ENCODE measurements around the gene FPGS.

- no peak for TF ChIP-seq CEBPB (IDR thresholded peaks at IDR 0.05; ENCODE audit: low read depth, low read length)
- TF ChIP-seq NFE2L2 (IDR thresholded peaks at IDR 0.05; ENCODE audit: low read depth, low read length), result no peak
- TF ChIP-seq CTCF (conservative IDR thresholded peaks at IDR 0.05; ENCODE audit: low read depth, low read length), result no peak
- TF ChIP-seq MAZ (IDR thresholded peaks at IDR 0.05; ENCODE audit: borderline replicate concordance, low read depth, low read length), result no peak
- no peak for TF ChIP-seq RCOR1 (IDR thresholded peaks at IDR 0.05; ENCODE audit: insufficient replicate concordance, low read length)
- 0 out of 2 replicates have a peak, but pooled peaks have one; percentile 17 for TF ChIP-seq POLR2A (IDR thresholded peaks at IDR 0.05; ENCODE audit: low read depth, low read length)
- no peak for TF ChIP-seq MXI1 (IDR thresholded peaks at IDR 0.05; ENCODE audit: borderline replicate concordance, low read depth, low read length)
- no peak for TF ChIP-seq RAD21 (IDR thresholded peaks at IDR 0.05; ENCODE audit: low read length)
- TF ChIP-seq SMC3 (IDR thresholded peaks at IDR 0.05; ENCODE audit: low read depth, low read length), result no peak
Measured at GRCh38 chr9:127796852-127797370, 5.8 kb upstream of the FPGS start.
